ENCODE data around the gene ILDR2.

ILDR2 gene

GRCh38 chr1:166870584-166870983 lies 104.8 kb downstream of the ILDR2 start (continued):
- TF ChIP-seq CSRNP3 (CRISPR knock-in tag; IDR thresholded peaks at IDR 0.05) (no peak), TCF4 (CRISPR knock-in tag; IDR thresholded peaks at IDR 0.05; ENCODE audit: borderline replicate concordance) (no peak), ZFP30 (CRISPR knock-in tag; IDR thresholded peaks at IDR 0.05) (no peak)

- ATAC-seq, result no peak
- no peak for TF ChIP-seq GLIS3 (CRISPR knock-in tag; IDR thresholded peaks at IDR 0.05)
- no peak for TF ChIP-seq ZC3H10 (CRISPR knock-in tag; IDR thresholded peaks at IDR 0.05)
- no peak for TF ChIP-seq PPARA (CRISPR knock-in tag; IDR thresholded peaks at IDR 0.05; ENCODE audit: borderline replicate concordance)
- TF ChIP-seq ZFP30 (CRISPR knock-in tag; IDR thresholded peaks at IDR 0.05), result no peak
- TF ChIP-seq SNAI2 (CRISPR knock-in tag; IDR thresholded peaks at IDR 0.05), result no peak
These were observed 105.8 kb downstream of the ILDR2 start for GRCh38 chr1:166869318-166870099.

GRCh38 chr1:166868639-166869038 lies 106.7 kb downstream of the ILDR2 start:
- TF ChIP-seq ZC3H10 (CRISPR knock-in tag; IDR thresholded peaks at IDR 0.05), result no peak
- TF ChIP-seq ZNF565 (CRISPR knock-in tag; conservative IDR thresholded peaks at IDR 0.05; ENCODE audit: low read depth), result no peak
- no peak for TF ChIP-seq RARB (CRISPR knock-in tag; IDR thresholded peaks at IDR 0.05)
- TF ChIP-seq PPARA (CRISPR knock-in tag; IDR thresholded peaks at IDR 0.05; ENCODE audit: borderline replicate concordance), result no peak
- no peak for TF ChIP-seq ZFP3 (CRISPR knock-in tag; IDR thresholded peaks at IDR 0.05)
- TF ChIP-seq ESRRG (CRISPR knock-in tag; IDR thresholded peaks at IDR 0.05), result no peak
- TF ChIP-seq ARNTL (CRISPR knock-in tag; IDR thresholded peaks at IDR 0.05; ENCODE audit: borderline replicate concordance, low read depth), result no peak
- TF ChIP-seq BACH2 (CRISPR knock-in tag; IDR thresholded peaks at IDR 0.05; ENCODE audit: borderline replicate concordance), result no peak
- no peak for TF ChIP-seq GLIS3 (CRISPR knock-in tag; IDR thresholded peaks at IDR 0.05)
- TF ChIP-seq ISL1 (CRISPR knock-in tag; IDR thresholded peaks at IDR 0.05), result no peak
- no peak for TF ChIP-seq CREB5 (CRISPR knock-in tag; IDR thresholded peaks at IDR 0.05; ENCODE audit: low read depth)
- no peak for TF ChIP-seq TCF4 (CRISPR knock-in tag; IDR thresholded peaks at IDR 0.05; ENCODE audit: borderline replicate concordance)
- no peak for TF ChIP-seq TOX (CRISPR knock-in tag; IDR thresholded peaks at IDR 0.05; ENCODE audit: borderline replicate concordance)
- no peak for TF ChIP-seq PATZ1 (CRISPR knock-in tag; IDR thresholded peaks at IDR 0.05; ENCODE audit: borderline replicate concordance)
- no peak for TF ChIP-seq POU6F1 (CRISPR knock-in tag; IDR thresholded peaks at IDR 0.05; ENCODE audit: borderline replicate concordance, low read depth)
- TF ChIP-seq ZNF70 (CRISPR knock-in tag; IDR thresholded peaks at IDR 0.05), result no peak

GRCh38 chr1:166865926-166866325 lies 109.4 kb downstream of the ILDR2 start:
- no peak for TF ChIP-seq ZFP30 (CRISPR knock-in tag; IDR thresholded peaks at IDR 0.05)
- no peak for TF ChIP-seq OSR1 (CRISPR knock-in tag; IDR thresholded peaks at IDR 0.05)
- no peak for TF ChIP-seq BACH2 (CRISPR knock-in tag; IDR thresholded peaks at IDR 0.05; ENCODE audit: borderline replicate concordance)
- no peak for TF ChIP-seq ZC3H10 (CRISPR knock-in tag; IDR thresholded peaks at IDR 0.05)
- TF ChIP-seq RARB (CRISPR knock-in tag; IDR thresholded peaks at IDR 0.05), result no peak
- no peak for TF ChIP-seq TCF4 (CRISPR knock-in tag; IDR thresholded peaks at IDR 0.05; ENCODE audit: borderline replicate concordance)
- no peak for TF ChIP-seq TOX (CRISPR knock-in tag; IDR thresholded peaks at IDR 0.05; ENCODE audit: borderline replicate concordance)
- TF ChIP-seq SNAI2 (CRISPR knock-in tag; IDR thresholded peaks at IDR 0.05), result no peak
- TF ChIP-seq ESRRG (CRISPR knock-in tag; IDR thresholded peaks at IDR 0.05), result no peak
- TF ChIP-seq GLIS3 (CRISPR knock-in tag; IDR thresholded peaks at IDR 0.05), result no peak
- TF ChIP-seq ISL1 (CRISPR knock-in tag; IDR thresholded peaks at IDR 0.05), result no peak
- no peak for TF ChIP-seq ARNTL (CRISPR knock-in tag; IDR thresholded peaks at IDR 0.05; ENCODE audit: borderline replicate concordance, low read depth)
- ATAC-seq, result no peak; the same call in 2 of the 3 replicates

More at GRCh38 chr1:166868639-166869038, 106.7 kb downstream of the ILDR2 start:
- ATAC-seq, result no peak
